Neural cell (in vitro differentiated cells): ENCODE results near the gene ACTRT1.

Source experiments
- CTCF ChIP-seq: fragments of 450-650 bp; IDR thresholded peaks from 2 replicates; pipeline ENCODE4 v1.5.1; 2014; ENCODE audit warnings: antibody characterized with exemption, mild to moderate bottlenecking, moderate library complexity; ENCODE audit not compliant: poor library complexity, severe bottlenecking
- EP300 ChIP-seq: fragments of 450-650 bp; conservative IDR thresholded peaks from 2 replicates; pipeline ENCODE4 v1.6.1; 2014; ENCODE audit warnings: antibody characterized with exemption, mild to moderate bottlenecking, moderate library complexity; ENCODE audit not compliant: poor library complexity, severe bottlenecking
- EZH2 ChIP-seq: fragments of 200-600, 300-800 bp; shearing (Covaris generic), sonication (generic); IDR thresholded peaks from 2 replicates; pipeline ENCODE4 v1.6.1; 2014; ENCODE audit warnings: antibody characterized with exemption, low read length, borderline replicate concordance, mild to moderate bottlenecking; ENCODE audit not compliant: insufficient read depth, poor library complexity, severe bottlenecking
- MXI1 ChIP-seq: fragments of 450-650 bp; conservative IDR thresholded peaks from 2 replicates; pipeline ENCODE4 v1.6.1; 2014; ENCODE audit warnings: antibody characterized with exemption, mild to moderate bottlenecking; ENCODE audit not compliant: poor library complexity, severe bottlenecking
- POLR2AphosphoS5 ChIP-seq: IDR thresholded peaks from 2 replicates; pipeline ENCODE4 v1.6.1; 2012
- RAD21 ChIP-seq: fragments of 450-650 bp; conservative IDR thresholded peaks from 2 replicates; pipeline ENCODE4 v1.6.1; 2014; ENCODE audit warnings: antibody characterized with exemption, mild to moderate bottlenecking, moderate library complexity
- SMC3 ChIP-seq: fragments of 450-650 bp; conservative IDR thresholded peaks from 2 replicates; pipeline ENCODE4 v1.6.1; 2014; ENCODE audit warnings: antibody characterized with exemption, mild to moderate bottlenecking, moderate library complexity; ENCODE audit not compliant: poor library complexity
- TAF1 ChIP-seq: IDR thresholded peaks from 2 replicates; pipeline ENCODE4 v1.6.1; 2012; ENCODE audit warnings: low read depth

GRCh38 chrX:128057421-128057820 lies 5.2 kb upstream of the ACTRT1 start:
- TF ChIP-seq CTCF, result no peak
- no peak for TF ChIP-seq POLR2AphosphoS5
- TF ChIP-seq EZH2, result no peak
- no peak for TF ChIP-seq SMC3
- TF ChIP-seq MXI1, result no peak
- no peak for TF ChIP-seq EP300
- TF ChIP-seq TAF1, result no peak
- no peak for TF ChIP-seq RAD21
